Measurements from ENCODE around the gene APOA1.

APOA1 gene

DNA sequence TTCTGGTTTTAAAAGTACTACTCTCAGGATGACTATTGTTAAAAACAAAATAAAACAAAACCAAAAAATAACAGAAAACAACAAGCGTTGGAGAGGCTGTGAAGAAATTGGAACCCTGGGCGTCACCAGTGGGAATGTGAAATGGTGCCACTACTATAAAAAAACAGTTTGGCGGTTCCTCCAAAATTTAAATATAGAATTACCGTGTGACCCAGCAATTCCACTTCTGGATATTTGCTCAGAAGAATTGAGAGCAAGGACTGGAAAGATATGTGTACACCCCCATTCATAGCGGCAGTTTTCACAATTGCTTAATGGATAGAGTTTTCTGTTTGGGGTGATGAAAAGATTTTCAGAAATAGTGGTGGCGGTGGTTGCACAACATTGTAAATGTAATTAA is 22.9 kb downstream of the APOA1 start:
- Histone ChIP-seq H3K27me3 (ENCODE audit: low read length) (no peaks in the 10 kb centered on the region), H3K27ac (ENCODE audit: low read depth, low read length) (no peak overlapping the region), H3K4me2 (ENCODE audit: low read depth, low read length, poor library complexity, severe bottlenecking) (no peak overlapping the region), H3K9me3 (ENCODE audit: insufficient read depth, low read length) (no peaks in the 10 kb centered on the region), H3F3A (ENCODE audit: insufficient read depth) (0 out of 2 replicates have a peak, but pooled peaks cover 2% of the 10 kb centered on the region), H3K9me2 (replicated peaks; ENCODE audit: insufficient read depth, low read length) (no peaks in the 10 kb centered on the region), H3K79me2 (ENCODE audit: insufficient read depth, low read length) (no peaks in the 10 kb centered on the region), H2AFZ (ENCODE audit: low read depth, low read length, severe bottlenecking) (no peak overlapping the region), H3K9ac (ENCODE audit: low read length) (no peak overlapping the region), H3K36me3 (ENCODE audit: low read length) (no peaks in the 10 kb centered on the region), H3K4me3 (ENCODE audit: insufficient read depth, low read length, poor library complexity, severe bottlenecking) (no peak overlapping the region), H4K20me1 (ENCODE audit: low read depth, low read length) (no peaks in the 10 kb centered on the region)
- TF ChIP-seq, protein P1, sequence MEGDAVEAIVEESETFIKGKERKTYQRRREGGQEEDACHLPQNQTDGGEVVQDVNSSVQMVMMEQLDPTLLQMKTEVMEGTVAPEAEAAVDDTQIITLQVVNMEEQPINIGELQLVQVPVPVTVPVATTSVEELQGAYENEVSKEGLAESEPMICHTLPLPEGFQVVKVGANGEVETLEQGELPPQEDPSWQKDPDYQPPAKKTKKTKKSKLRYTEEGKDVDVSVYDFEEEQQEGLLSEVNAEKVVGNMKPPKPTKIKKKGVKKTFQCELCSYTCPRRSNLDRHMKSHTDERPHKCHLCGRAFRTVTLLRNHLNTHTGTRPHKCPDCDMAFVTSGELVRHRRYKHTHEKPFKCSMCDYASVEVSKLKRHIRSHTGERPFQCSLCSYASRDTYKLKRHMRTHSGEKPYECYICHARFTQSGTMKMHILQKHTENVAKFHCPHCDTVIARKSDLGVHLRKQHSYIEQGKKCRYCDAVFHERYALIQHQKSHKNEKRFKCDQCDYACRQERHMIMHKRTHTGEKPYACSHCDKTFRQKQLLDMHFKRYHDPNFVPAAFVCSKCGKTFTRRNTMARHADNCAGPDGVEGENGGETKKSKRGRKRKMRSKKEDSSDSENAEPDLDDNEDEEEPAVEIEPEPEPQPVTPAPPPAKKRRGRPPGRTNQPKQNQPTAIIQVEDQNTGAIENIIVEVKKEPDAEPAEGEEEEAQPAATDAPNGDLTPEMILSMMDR (IDR thresholded peaks at IDR 0.05; ENCODE audit: insufficient read depth, low read length, poor library complexity, severe bottlenecking): no peak
- TF ChIP-seq EZH2phosphoT487 (conservative IDR thresholded peaks at IDR 0.05; ENCODE audit: low read length): no peak

DNA sequence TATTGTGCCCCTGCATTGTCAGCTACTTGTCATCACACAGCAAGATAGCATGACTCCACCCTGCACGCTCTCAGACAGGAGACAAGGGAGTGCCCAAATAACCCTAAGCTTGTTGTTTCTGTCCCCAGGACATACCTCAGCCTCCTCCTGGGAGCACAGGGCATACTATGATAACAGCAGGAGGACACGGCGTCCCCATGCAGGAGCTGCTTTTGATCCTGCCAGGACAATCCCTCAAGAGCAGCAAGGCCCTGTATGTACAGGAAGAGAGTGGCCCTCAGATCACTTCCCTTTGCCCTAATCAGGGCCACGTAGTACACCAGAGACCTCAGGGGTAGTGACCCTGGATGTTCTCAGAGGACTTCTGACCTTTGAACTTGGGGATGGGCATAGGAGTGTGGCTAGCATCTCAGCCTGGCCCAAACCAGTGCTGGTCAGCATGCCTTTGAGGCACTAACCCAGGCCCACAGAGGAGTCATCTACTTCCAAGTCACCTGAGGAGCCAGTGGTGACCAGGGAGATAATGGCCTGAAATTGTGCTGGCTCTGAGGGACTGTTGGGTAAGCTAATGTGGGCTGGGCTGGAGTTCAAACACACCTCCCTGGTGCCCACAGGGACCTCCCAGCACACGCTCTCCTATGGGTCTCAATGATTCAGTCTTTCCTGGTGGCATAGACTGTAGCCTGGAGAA is 23.5 kb downstream of the APOA1 start:
- H3K9me2 ChIP-seq (replicated peaks; ENCODE audit: insufficient read depth, low read length): no peaks in the 10 kb centered on the region
- no peaks in the 10 kb centered on the region for H3K9me3 ChIP-seq (ENCODE audit: insufficient read depth, low read length)
- H3K4me2 ChIP-seq (ENCODE audit: low read depth, low read length, poor library complexity, severe bottlenecking): no peak overlapping the region
- no peak overlapping the region for H3K9ac ChIP-seq (ENCODE audit: low read length)
- no peak overlapping the region for H2AFZ ChIP-seq (ENCODE audit: low read depth, low read length, severe bottlenecking)
- no peaks in the 10 kb centered on the region for H4K20me1 ChIP-seq (ENCODE audit: low read depth, low read length)
- H3F3A ChIP-seq (ENCODE audit: insufficient read depth): 0 out of 2 replicates have a peak, but pooled peaks cover 2% of the 10 kb centered on the region
- H3K27ac ChIP-seq (ENCODE audit: low read depth, low read length): no peak overlapping the region
- H3K4me3 ChIP-seq (ENCODE audit: insufficient read depth, low read length, poor library complexity, severe bottlenecking): no peak overlapping the region
- no peaks in the 10 kb centered on the region for H3K27me3 ChIP-seq (ENCODE audit: low read length)
- H3K79me2 ChIP-seq (ENCODE audit: insufficient read depth, low read length): no peaks in the 10 kb centered on the region
- TF ChIP-seq EZH2phosphoT487 (conservative IDR thresholded peaks at IDR 0.05; ENCODE audit: low read length): no peak
- TF ChIP-seq, protein P1 (IDR thresholded peaks at IDR 0.05; ENCODE audit: insufficient read depth, low read length, poor library complexity, severe bottlenecking): no peak
- H3K36me3 ChIP-seq (ENCODE audit: low read length): no peaks in the 10 kb centered on the region

DNA sequence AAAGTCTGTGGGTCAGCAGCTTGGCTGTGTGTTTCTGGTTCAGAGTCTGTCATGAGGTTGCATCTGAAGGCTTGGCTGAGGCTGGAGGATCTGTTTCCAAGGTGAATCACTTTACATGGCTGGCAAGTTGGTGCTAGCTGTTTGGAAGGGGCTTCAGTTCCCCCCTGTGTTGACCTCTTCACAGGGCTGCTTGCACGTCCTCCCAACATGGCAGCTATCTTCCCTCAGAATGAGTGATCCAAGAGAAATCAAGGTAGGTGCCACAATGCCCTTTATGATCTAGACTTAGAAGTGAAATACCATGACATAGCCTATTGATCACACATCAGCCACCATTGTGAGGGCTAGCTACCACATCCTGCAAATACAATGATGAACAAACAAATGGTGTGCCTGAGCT is 24.3 kb downstream of the APOA1 start:
- Histone ChIP-seq H3F3A (ENCODE audit: insufficient read depth) (0 out of 2 replicates have a peak, but pooled peaks cover 2% of the 10 kb centered on the region), H3K4me2 (ENCODE audit: low read depth, low read length, poor library complexity, severe bottlenecking) (no peak overlapping the region)
- no peak for TF ChIP-seq EZH2phosphoT487 (conservative IDR thresholded peaks at IDR 0.05; ENCODE audit: low read length)
- TF ChIP-seq, protein P1 (IDR thresholded peaks at IDR 0.05; ENCODE audit: insufficient read depth, low read length, poor library complexity, severe bottlenecking): no peak

More for the DNA sequence above, 24.3 kb downstream of the APOA1 start:
- Histone ChIP-seq H3K27me3 (ENCODE audit: low read length) (no peaks in the 10 kb centered on the region), H3K79me2 (ENCODE audit: insufficient read depth, low read length) (no peaks in the 10 kb centered on the region), H3K36me3 (ENCODE audit: low read length) (no peaks in the 10 kb centered on the region), H3K27ac (ENCODE audit: low read depth, low read length) (no peak overlapping the region), H4K20me1 (ENCODE audit: low read depth, low read length) (no peaks in the 10 kb centered on the region), H3K9ac (ENCODE audit: low read length) (no peak overlapping the region), H3K9me2 (replicated peaks; ENCODE audit: insufficient read depth, low read length) (no peaks in the 10 kb centered on the region), H3K4me3 (ENCODE audit: insufficient read depth, low read length, poor library complexity, severe bottlenecking) (no peak overlapping the region), H2AFZ (ENCODE audit: low read depth, low read length, severe bottlenecking) (no peak overlapping the region), H3K9me3 (ENCODE audit: insufficient read depth, low read length) (no peaks in the 10 kb centered on the region)
